Stimulated activated CD4-positive, alpha-beta T cell treated with anti-CD3 and anti-CD28 coated beads, TNF-alpha, amount 100 ng/mL, for 48 hours (primary cell): Measurements from ENCODE around the gene SMKR1.
"Not testable (repeated sequence)": the region's sequence is repeated elsewhere in the genome, so short reads cannot be mapped to it uniquely, and the experiment has no call there.

Experiments
- DNase-seq, 3 donors: peaks; one replicate each; pipeline ENCODE4 v3.0.0-alpha.2; 2020; ENCODE audit warnings: low read depth in 3 of 3

The SMKR1 gene

GRCh38 chr7:129482781-129483180 is 19.6 kb upstream of the SMKR1 start:
- no peak for DNase-seq

GRCh38 chr7:129489491-129489890 is 12.8 kb upstream of the SMKR1 start:
- no peak for DNase-seq

GRCh38 chr7:129492391-129492790 is 9.9 kb upstream of the SMKR1 start:
- DNase-seq = no peak

- no peak for DNase-seq
Observed at GRCh38 chr7:129493555-129493954, 8.8 kb upstream of the SMKR1 start.

- DNase-seq = no peak
Observed at GRCh38 chr7:129494041-129494440, 8.3 kb upstream of the SMKR1 start.

GRCh38 chr7:129495987-129496386 is 6.3 kb upstream of the SMKR1 start:
- no peak for DNase-seq

GRCh38 chr7:129496653-129497052 is 5.7 kb upstream of the SMKR1 start:
- DNase-seq = no peak

- no peak for DNase-seq
Observed at GRCh38 chr7:129497156-129497555, 5.2 kb upstream of the SMKR1 start.

GRCh38 chr7:129498021-129498420 is 4.3 kb upstream of the SMKR1 start:
- DNase-seq = no peak

GRCh38 chr7:129499999-129500398 is 2.3 kb upstream of the SMKR1 start:
- DNase-seq = no peak

- no peak for DNase-seq
Observed at GRCh38 chr7:129502708-129503685, 666 bp downstream of the SMKR1 start.

GRCh38 chr7:129503725-129504124 is 1.4 kb downstream of the SMKR1 start:
- DNase-seq = no peak

GRCh38 chr7:129512192-129512591 is 9.9 kb downstream of the SMKR1 start:
- no peak for DNase-seq

- no peak for DNase-seq
Observed at GRCh38 chr7:129513546-129513945, 11.2 kb downstream of the SMKR1 start.

- DNase-seq = no peak
Observed at GRCh38 chr7:129514683-129515082, 12.4 kb downstream of the SMKR1 start.

- DNase-seq = no peak
Observed at GRCh38 chr7:129515381-129515780, 13.1 kb downstream of the SMKR1 start.

- no peak for DNase-seq
Observed at GRCh38 chr7:129517931-129518330, 15.6 kb downstream of the SMKR1 start.

- DNase-seq = no peak
Observed at GRCh38 chr7:129519464-129519863, 17.1 kb downstream of the SMKR1 start.

GRCh38 chr7:129522088-129522970 is 20.0 kb downstream of the SMKR1 start:
- DNase-seq = no peak

- DNase-seq = no peak
Observed at GRCh38 chr7:129522971-129523340, 20.6 kb downstream of the SMKR1 start.

- DNase-seq = no peak
Observed at GRCh38 chr7:129523924-129524323, 21.6 kb downstream of the SMKR1 start.

GRCh38 chr7:129524405-129524804 is 22.1 kb downstream of the SMKR1 start:
- not testable (repeated sequence) for DNase-seq
